Measurements from ENCODE around the gene CTNNA3.

The CTNNA3 gene

DNA sequence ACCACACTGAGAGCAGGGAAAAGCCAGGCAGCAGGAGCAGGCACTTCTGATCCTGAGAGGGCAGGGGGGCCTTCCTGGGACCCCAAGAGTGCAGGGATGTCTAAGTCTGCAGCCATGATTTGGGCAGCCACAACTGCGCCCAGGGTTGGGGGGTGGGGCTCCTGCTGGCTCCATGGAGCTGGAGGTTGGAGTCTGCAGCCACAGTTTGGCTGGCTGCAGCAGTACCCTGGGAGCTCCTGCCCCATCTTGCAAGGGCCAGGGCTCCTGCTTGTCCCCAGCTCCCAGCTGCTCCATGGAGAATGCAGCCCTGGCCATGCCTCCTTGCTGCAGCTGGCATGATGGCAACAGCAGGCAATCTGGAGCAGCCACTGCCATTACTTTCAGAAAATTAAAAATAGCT is 1449.8 kb downstream of the CTNNA3 start:
- DNase-seq (ENCODE audit: low read depth in 1 of 2, low spot score in 1 of 2) = no peak

DNA sequence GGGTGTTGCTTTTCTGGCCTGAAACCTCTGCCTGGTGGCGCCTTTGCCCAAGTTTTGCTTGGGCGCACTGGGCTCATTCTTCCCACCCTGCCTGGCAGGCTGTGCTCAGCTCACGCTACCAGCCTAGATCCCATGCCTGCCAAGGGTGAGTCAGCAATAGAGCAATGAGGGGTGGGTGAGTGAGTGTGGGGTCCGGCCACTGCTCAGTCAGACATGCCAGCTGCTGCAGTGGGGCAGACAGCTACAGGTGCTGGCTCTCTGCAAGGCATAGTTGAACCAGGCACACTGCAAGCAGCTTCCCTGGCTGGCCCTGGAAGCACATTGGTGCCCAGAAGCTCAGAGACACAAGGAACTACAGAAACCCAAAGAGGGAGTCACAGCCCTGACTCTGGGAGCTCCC is 1451.0 kb downstream of the CTNNA3 start:
- DNase-seq (ENCODE audit: low read depth in 1 of 2, low spot score in 1 of 2) = no peak

DNA sequence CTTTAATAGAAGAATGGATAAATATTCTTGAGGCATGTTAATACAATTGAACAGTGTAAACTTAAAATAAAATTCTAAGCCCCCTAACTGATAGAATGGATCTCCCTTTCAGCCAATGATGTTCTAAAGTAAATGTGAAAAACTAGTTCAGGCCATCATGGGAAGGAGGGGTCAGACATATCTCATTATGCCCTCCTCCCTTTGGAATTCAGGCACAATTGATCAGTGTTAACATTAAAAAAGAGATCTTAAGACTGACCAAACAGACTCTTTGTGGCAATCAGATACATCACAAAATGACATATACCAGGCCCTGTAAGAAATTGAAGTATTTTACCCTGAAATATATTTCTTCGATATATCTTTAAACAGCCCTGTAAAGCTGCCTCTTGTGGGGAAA is 1453.1 kb downstream of the CTNNA3 start:
- no peak for DNase-seq (ENCODE audit: low read depth in 1 of 2, low spot score in 1 of 2)

GRCh38 chr10:66239062-66239461 is 1456.9 kb downstream of the CTNNA3 start:
- DNase-seq (ENCODE audit: low read depth in 1 of 2, low spot score in 1 of 2) = no peak

DNA sequence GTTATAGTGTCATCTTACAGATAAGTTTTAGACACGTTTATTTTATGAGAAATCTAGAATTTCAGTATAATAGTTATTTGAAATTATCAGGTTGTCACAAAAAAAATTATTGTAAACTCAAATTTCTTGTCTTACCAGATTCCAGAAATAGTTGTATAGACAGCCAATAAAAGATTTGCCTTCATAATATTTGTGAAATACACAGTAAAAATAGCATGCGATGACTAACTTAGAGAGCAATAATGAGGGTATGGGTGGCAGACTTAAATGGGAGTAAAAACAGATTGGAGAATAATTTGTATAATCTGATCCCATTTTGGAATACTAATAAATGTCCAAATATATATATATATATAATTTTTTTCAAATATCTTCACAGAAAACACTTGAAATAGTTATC is 1457.7 kb downstream of the CTNNA3 start:
- DNase-seq (ENCODE audit: low read depth in 1 of 2, low spot score in 1 of 2) = no peak

GRCh38 chr10:66234872-66235271 is 1461.1 kb downstream of the CTNNA3 start:
- DNase-seq (ENCODE audit: low read depth in 1 of 2, low spot score in 1 of 2) = no peak

DNA sequence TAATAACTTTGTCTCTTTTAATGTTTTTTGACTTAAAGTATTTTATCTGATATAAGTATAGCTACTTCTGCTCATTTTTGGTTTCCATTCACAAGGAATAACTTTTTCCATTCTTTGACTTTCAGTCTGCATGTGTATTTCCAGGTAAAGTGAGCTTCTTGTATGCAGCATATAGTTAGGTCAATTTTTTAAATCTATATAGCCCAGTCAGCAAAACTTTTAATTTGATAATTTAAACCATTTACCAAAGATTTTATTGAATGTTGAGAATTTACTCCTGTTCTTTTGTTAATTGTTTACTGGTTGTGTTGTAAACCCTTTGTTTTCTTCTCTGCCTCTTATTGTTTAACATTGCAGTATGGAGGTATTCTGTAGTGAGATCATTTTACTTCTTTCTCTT is 1467.1 kb downstream of the CTNNA3 start:
- DNase-seq (ENCODE audit: low read depth in 1 of 2, low spot score in 1 of 2) = no peak

DNA sequence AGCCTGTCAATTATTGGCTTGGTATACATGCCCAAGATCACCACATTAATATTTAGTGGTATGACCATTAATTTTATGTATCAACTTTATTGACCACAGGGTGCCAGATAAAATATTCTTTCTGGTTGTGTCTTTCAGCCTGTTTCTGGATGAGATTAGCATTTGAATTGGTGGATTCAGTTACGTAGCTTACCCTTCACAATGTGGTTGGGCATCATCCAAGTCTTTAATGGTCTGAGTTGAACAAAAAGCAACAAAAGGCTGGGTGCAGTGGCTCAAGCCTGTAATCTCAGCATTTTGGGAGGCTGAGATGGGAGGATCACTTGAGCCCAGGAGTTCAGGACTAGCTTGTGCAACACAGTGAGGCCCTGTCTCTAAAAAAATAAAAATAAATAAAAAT is 1472.3 kb downstream of the CTNNA3 start:
- DNase-seq (ENCODE audit: low read depth in 1 of 2, low spot score in 1 of 2) = no peak

GRCh38 chr10:66222462-66223046 is 1473.4 kb downstream of the CTNNA3 start:
- DNase-seq (ENCODE audit: low read depth in 1 of 2, low spot score in 1 of 2) = no peak

DNA sequence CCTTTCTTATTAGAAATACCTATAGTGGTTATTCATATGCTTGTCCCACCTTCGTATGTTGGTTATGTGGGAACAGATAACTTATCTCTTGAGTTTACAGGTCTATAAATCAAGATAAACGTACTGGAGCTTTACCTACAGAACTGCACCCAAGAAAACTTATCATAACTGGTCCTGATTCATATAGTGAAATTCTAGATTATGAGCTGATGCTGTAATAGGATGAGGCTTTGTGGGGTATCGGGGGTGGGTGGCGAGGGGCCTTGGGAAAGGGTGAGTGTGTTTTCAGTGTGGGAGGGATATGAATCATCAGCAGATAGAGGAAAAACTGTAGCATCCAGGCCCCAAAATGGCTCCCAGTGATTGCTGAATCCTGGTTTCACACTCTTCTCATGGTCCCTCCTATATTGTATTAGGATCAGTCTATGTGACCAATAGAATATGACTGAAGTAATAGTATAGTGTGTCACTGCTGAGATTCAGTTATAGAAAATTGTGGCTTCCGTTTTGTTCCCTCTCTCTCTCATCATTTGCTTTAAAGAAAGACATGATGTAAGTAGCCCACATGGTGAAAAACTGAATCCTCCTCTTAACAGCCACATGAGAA is 1476.9 kb downstream of the CTNNA3 start:
- no peak for DNase-seq (ENCODE audit: low read depth in 1 of 2, low spot score in 1 of 2)

DNA sequence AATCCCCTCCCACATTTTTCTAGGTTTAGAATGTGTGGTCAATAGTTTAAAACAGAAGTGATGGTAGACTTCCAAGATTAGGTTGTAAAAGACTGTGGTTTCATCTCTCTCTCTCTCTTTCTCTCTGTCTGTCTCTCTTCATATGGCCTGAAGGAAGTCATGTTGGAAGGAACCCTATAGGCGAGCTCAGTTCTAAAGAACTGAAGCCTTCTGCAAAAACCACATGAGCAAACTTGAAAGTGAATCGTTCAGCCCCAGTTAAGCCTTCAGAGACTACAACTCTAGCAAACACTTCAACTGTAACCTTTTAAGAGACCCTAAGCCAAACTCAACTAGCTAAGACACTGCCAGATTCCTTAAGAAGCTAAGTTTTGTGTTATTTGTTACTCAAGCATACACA is 1477.7 kb downstream of the CTNNA3 start:
- DNase-seq (ENCODE audit: low read depth in 1 of 2, low spot score in 1 of 2) = no peak

- no peak for DNase-seq (ENCODE audit: low read depth in 1 of 2, low spot score in 1 of 2)
Measured at GRCh38 chr10:66215920-66216319, 1480.1 kb downstream of the CTNNA3 start.

DNA sequence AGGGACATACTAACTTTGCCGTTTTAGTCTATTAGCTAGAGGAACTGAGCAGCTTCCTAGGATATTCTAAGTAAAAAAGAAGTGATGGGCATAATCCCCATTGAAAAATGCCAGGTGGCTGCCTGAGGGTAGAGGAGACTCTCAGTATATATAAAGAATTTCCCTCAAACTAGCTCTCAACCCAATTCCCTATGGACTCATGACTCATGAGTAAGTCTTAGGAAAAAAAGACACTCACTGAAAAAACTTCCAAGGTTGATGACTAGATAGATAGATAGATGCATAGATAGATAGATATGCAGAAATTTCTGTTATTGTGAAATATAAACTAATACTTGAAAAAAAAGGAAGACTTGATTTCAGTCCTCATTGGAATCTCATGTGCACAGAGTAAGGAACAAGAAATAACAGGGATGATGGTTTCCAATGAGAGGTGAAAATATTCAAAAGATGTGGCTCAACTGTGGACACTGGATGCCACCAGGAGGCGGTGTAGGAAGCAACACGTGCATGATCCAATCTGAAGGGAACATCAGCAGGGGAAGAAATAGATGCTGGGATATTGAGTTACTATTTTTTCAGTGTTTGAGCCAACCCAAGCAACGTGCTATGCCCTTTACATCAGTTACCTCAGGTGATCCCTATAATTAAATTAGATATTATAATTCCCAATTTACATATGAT is 1481.1 kb downstream of the CTNNA3 start:
- DNase-seq (ENCODE audit: low read depth in 1 of 2, low spot score in 1 of 2) = no peak

- no peak for DNase-seq (ENCODE audit: low read depth in 1 of 2, low spot score in 1 of 2)
Measured at GRCh38 chr10:66209025-66209424, 1487.0 kb downstream of the CTNNA3 start.

DNA sequence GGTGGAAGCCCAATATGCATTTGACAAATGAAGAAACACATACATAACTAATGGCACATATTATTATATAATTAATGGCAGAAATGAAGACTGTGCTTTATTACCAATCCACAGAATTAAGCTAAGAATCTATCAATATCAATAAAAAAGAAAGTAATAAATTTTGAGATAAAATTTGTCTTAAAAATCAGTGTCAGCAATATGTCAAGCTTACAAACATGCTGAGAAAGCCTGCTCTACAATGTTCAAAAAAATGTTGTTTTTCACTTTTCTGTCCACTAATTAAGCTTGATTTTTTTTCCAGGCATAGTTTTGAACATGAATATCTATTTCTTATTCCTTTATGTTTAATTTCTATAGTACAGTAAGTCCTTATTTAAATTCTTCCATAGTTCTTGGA is 1491.2 kb downstream of the CTNNA3 start:
- no peak for DNase-seq (ENCODE audit: low read depth in 1 of 2, low spot score in 1 of 2)

GRCh38 chr10:66202101-66202500 is 1493.9 kb downstream of the CTNNA3 start:
- DNase-seq (ENCODE audit: low read depth in 1 of 2, low spot score in 1 of 2) = no peak

- no peak for DNase-seq (ENCODE audit: low read depth in 1 of 2, low spot score in 1 of 2)
Measured at GRCh38 chr10:66192162-66192831, 1503.7 kb downstream of the CTNNA3 start.

DNA sequence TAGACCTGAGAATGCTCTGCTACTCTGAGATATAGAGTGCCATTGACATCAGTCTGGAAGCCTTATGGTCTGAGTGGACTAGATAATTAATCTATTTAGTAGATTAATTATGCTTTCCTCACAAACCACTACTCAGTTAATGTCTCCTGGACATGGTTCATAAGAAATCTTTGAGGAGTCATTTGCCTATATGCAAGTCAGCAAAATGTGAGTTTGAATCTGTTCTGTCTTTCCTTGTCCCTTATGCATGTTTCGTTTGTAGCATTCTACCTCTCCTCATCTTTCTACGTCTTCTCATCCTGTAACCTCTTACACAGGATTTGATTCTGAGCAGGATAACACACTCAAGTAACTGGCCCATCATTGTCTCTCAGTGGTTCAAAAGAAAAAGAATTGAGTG is 1505.6 kb downstream of the CTNNA3 start:
- no peak for DNase-seq (ENCODE audit: low read depth in 1 of 2, low spot score in 1 of 2)

- DNase-seq (ENCODE audit: low read depth in 1 of 2, low spot score in 1 of 2) = no peak
Measured at GRCh38 chr10:66189271-66189670, 1506.7 kb downstream of the CTNNA3 start.

DNA sequence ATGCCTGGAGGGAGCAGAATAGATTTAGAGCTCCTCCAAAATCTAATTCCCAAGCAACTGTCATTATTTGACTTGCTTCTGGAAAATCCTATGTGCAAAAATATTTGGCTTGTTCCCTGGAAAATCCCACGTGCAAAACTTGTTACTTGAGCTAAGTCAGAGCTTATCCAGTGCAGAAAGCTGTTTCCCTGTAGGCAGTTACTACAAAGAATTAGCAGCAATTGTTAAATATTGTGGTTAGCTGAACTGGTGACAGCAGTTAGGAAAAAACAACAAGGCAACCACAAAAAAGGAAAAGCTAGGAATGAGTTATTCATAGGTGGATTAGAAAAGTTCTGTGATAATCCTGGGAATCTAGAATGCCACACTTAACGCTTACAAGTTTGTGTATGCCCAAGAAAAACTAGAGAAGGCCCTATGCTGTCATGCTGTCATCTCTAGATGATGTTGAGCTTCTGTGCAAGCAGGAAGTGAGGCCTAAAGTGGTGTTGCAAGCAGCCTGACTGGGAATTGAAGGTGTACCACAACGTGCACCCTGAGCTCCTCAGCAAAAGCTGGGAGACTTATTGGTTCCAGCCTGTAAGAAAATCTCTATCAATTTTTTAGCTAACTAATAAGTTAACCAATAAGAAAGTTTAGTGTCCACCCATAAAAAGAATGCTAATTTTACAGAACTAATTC is 1508.8 kb downstream of the CTNNA3 start:
- no peak for DNase-seq (ENCODE audit: low read depth in 1 of 2, low spot score in 1 of 2)

GRCh38 chr10:66183028-66183427 is 1513.0 kb downstream of the CTNNA3 start:
- no peak for DNase-seq (ENCODE audit: low read depth in 1 of 2, low spot score in 1 of 2)
